ENCODE data around the gene SIK1.

SIK1 gene

DNA sequence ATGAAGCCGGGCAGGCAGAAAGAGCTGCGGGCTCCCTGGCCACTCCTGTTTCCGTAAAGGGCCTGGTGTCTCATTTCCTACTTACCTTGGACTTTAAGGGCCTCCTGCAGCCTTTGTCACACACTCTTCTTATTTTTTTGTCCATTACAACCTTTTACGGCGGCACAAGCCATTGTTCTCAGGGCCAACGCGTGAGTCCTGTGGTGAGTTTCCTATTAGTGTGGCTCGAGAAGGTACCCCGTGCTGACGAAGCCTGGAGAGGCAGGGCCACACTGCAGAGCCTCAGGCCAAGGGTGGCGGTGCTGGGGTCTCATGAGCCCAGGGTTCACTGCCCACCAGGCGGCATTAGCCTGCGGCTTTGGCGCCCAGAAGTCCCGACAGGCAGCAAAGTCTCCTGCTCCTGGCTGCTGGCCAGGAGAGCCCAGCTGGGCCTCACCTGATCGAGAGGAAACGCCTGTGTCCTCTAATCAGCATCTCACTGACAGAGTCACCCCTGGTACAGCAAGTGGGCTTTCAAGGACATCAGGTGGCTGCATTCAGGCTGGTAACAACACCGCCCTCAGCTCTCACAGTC is 62.0 kb downstream of the SIK1 start:
- TF ChIP-seq ZFX (IDR thresholded peaks at IDR 0.05; ENCODE audit: borderline replicate concordance) (no peak), CTCF (IDR thresholded peaks at IDR 0.05) (no peak)
- no peak overlapping the region for H3K27ac ChIP-seq

All from 22Rv1 (cell line).